Stimulated activated CD4-positive, alpha-beta T cell treated with anti-CD3 and anti-CD28 coated beads, Interleukin-2, amount 100 ng/mL, for 48 hours (primary cell): Measurements from ENCODE around the gene ATAD1.
"Not testable (repeated sequence)": the region's sequence is repeated elsewhere in the genome, so short reads cannot be mapped to it uniquely, and the experiment has no call there.

Experiments
- DNase-seq, 2 donors: peaks; one replicate each; pipeline ENCODE4 v3.0.0-alpha.2; 2020

ATAD1 gene

DNA sequence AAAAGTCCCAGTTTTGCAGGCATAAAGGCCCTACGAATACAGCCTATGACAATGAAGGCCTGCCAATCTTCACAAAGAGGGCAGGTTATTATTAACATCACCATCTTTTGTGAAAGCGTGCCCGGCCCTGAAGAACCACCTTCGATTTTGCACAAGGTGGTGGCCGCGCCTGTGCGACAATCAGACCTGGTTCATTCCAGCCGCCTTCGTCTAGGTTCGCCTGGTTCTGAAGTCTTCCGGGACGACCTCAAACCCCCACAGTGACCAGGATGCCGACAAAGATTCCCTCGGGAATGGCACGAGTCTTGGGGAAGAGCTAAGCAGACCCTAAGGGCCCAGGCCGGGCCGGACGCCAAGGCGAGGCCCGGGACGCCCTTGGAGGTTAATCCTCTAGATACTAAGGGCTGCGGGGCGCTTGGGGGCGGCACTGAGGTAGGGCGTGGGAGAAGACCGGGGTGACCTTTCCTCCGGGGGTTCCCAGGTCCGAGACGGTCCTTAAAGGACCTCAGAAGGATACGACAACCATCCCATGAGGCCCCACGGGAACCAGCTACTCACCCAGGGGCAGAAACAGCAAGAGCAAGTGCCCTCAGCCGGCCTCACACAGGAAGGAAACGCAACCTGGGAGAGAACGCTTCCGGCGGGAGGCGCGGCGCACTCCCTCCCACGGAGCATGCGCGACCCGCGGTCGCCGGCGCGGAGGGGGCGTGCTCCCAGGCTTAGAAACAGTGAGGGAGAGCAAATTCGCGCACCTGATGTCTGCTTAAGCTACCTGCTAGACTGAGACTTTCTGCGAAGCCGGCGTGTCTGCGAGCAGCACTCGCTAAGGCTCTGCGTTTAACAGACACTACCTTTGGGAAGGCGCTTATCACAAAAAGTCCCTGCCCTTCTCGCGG, at the start of gene ATAD1:
Gene ATAD1, minus strand, starts transcription at position 618 of the 896 bp plus-strand sequence. CDS start 3,627 bp downstream, outside the sequence.
- DNase-seq = peak; percentile 77 to 81

DNA sequence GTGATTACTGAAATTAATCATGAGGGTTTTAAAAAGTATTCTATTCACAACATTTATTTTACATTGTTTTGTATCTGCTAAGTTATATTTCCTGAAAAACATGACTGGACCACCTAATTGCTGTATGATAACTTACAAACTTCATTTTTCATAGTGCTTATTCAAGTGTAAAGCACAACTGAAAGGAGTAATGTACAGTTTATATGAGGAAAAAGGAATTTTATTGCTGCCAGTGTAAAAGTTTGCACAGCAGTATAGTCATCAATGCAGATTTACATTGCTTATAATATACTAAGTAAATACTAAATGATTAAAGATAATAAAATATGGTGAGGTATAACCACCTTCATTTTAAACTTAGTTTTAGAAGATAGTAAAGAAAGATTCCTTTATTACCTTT, 49.4 kb upstream of the ATAD1 start:
- no peak for DNase-seq

- DNase-seq = no peak
These were observed 48.5 kb upstream of the ATAD1 start for GRCh38 chr10:87866412-87866974.

DNA sequence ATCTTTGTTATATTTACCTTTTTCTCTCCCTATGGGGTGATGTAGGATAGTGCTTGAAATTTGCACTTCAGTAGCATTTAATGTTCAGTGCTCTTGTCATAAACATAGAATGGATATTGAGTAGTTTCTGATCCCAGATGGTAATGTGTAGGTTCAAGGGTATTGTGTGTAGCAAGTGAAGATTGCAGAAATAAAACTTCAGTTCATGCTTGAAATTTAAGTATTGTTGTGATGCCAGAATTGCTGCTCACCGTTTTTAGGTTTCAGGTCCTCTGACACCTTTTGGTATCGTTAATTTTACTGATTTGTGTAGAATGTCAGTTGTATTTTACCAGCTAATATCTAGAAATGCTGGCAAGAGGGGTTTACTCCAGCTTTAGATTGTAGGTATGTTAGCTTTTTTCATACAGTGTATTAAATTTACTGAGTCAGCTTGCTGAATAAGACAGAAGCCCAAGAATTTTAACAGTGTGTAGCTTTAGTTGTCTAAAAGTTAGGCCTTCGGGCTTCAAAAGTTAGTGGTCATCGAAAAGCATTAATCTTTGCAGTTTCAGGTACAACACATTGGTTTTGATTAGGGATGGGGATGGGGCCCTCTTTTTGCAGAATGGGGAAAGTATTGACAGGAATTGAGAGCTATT, 47.3 kb upstream of the ATAD1 start:
- DNase-seq = no peak

DNA sequence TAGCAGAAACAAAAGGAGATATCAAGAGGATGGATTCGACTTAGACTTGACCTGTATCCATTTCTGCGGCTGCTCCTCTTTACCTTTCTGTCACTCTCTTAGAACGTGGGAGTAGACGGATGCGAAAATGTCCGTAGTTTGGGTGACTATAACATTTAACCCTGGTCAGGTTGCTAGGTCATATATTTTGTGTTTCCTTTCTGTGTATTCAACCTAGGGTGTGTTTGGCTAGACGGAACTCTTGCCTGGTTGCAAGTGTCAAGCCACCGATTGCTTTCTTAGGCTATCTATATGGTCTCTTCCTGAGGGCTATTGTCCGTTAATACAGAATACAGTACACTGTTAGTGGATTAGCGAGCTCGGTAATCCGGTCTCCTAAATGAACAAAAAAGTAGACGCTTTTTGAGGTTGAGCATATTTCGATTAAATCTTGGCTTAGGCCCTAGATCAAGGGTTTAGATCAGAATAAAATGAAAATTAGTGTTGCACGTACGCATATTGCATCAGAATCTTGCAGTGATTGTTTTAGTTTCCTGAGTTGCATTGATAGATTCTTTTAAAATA, 46.6 kb upstream of the ATAD1 start:
- no peak for DNase-seq

DNA sequence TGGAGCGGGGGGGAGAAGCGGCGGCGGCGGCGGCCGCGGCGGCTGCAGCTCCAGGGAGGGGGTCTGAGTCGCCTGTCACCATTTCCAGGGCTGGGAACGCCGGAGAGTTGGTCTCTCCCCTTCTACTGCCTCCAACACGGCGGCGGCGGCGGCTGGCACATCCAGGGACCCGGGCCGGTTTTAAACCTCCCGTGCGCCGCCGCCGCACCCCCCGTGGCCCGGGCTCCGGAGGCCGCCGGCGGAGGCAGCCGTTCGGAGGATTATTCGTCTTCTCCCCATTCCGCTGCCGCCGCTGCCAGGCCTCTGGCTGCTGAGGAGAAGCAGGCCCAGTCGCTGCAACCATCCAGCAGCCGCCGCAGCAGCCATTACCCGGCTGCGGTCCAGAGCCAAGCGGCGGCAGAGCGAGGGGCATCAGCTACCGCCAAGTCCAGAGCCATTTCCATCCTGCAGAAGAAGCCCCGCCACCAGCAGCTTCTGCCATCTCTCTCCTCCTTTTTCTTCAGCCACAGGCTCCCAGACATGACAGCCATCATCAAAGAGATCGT, 46.0 kb upstream of the ATAD1 start:
- peak in 1 of 2 donors; percentile 12 for DNase-seq

GRCh38 chr10:87863053-87863943, 45.3 kb upstream of the ATAD1 start, which contains the start of the genes KLLN and PTEN:
TSS of gene KLLN (minus strand) at chr10:87863533. CDS start at chr10:87862487, 1,046 bp downstream.
TSS of gene PTEN (plus strand) at chr10:87863625. CDS start at chr10:87864470, 845 bp downstream.
- peak; percentile 70 to 77 for DNase-seq

DNA sequence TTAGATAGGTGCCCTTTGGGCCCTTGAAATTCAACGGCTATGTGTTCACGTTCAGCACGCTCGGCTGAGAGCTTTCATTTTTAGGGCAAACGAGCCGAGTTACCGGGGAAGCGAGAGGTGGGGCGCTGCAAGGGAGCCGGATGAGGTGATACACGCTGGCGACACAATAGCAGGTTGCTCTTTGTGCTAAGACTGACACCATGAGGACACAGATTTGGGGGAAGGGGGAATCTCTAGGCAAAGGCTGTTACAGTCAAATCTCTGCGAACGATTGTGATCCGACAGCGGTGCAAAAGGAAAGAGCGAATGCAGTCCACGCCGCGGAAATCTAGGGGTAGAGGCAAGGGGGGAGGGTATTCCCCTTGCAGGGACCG, 44.6 kb upstream of the ATAD1 start:
- DNase-seq = no peak

DNA sequence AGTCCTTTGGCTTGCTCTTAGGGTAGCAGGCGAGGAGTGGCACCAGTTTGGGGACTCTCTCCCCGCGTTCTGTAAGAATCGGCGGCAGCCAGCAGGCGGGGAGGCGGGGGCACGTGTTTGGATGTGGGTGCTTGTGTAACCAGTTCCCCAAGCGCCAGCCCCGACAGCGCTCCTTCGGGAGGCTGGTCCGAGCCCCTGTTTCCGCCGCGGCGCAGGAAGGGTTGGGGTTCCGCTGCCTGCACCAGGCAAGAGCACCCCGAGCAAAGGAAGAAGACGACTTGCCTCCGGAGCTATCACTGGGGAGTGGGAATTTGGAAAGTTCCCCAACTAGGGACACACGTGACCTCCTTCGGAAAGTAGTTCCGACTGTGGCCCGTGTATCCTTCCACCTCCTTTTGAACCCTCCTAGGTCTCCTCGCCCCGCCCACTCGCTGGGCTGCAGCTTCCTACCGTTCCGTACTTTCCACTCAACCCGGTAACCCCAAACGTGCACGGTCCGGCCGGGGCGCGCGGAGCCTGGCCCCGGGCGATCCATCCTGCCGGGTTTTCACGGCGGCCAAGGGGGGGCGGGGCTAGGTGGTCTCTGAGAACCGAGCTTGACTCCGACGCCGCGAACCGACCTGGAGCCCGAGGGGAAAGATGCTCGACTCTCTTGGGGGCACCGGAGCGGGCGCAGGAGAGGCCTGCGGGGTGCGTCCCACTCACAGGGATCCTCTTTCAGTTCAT, 44.1 kb upstream of the ATAD1 start:
- peak; percentile 87 to 88 for DNase-seq

- DNase-seq = no peak
These were observed 43.5 kb upstream of the ATAD1 start for GRCh38 chr10:87861566-87861952.

DNA sequence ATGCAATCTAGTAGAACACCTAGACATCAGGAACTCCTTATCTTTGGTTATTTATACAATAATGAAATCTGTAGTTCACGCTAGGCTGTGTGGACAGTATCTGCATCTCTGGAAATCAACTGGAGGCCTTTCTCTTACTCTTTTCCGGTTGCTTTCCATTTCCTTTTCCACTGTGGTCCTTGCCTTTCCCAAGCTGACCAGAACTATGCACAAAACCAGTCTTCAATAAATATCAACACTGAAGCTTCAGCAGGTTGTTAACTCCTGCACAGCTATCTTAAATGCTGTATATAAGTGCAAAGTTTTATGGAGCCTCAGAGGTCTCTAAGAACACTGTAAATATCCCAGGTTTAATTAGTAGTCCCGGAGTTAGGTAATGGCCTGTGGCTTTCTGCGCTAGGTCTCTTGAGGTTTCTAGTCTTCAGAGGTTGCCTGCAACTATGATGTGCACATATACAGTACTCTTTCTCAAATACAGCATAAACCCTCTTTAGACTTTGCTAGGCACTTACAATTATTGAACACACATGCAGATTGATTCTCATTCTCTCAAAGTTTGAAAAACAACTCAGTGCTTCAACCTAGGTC, 42.9 kb upstream of the ATAD1 start:
- no peak for DNase-seq

- DNase-seq = no peak
These were observed 42.2 kb upstream of the ATAD1 start for GRCh38 chr10:87860156-87860795.

DNA sequence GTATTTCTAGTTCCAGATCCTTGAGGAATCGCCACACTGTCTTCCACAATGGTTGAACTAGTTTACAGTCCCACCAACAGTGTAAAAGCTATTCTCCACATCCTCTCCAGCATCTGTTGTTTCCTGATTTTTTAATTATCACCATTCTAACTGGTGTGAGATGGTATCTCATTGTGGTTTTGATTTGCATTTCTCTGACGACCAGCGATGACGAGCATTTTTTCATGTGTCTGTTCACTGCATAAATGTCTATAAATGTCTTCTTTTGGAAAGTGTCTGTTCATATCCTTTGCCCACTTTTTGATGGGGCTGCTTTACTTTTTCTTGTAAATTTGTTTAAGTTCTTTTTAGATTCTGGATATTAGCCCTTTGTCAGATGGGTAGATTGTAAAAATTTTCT, 37.6 kb upstream of the ATAD1 start:
- not testable (repeated sequence) for DNase-seq

- not testable (repeated sequence) for DNase-seq
These were observed 37.2 kb upstream of the ATAD1 start for GRCh38 chr10:87855247-87855646.

GRCh38 chr10:87852089-87852488, 34.1 kb upstream of the ATAD1 start:
- DNase-seq = no peak

GRCh38 chr10:87850742-87851205, 32.7 kb upstream of the ATAD1 start:
- DNase-seq = peak in 1 of 2 donors; percentile 16

GRCh38 chr10:87849001-87849400, 31.0 kb upstream of the ATAD1 start:
- no peak for DNase-seq

GRCh38 chr10:87847550-87847949, 29.5 kb upstream of the ATAD1 start:
- DNase-seq = no peak

DNA sequence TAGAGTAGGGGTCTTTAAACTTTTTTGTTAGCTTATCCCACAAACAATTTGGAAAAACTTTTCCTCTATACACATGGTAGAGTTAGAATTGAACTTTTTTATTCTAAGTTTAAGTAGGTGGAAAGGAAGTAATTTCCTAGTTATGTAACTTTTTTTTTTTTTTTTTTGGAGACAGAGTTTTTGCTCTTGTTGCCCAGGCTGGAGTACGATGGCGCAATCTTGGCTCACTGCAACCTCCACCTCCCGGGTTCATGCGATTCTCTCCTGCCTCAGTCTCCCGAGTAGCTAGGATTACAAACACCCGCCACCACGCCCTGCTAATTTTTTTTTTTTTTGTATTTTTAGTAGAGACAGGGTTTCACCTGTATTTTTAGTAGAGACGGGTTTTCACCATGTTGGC, 28.7 kb upstream of the ATAD1 start:
- DNase-seq = not testable (repeated sequence)

DNA sequence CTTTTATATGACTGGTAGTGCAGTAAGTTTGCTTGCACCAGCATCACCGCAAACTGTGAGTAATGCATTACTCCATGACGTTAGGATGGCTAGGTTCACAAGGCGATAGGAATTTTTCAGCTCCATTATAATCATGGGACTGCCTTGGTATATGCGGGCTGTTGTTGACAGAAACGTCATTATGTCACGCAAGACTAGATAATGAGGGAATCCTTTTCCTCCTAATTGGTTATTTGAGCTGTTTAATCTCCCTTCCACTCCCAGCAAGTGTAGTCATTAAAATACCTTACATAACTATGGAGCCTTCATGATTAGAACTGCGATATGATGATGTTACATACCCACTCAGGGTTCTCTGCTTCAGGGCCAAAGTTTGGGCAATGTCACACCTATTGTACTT, 28.0 kb upstream of the ATAD1 start:
- DNase-seq = no peak
